ENCODE results near the gene TNIP1.

The TNIP1 gene

DNA sequence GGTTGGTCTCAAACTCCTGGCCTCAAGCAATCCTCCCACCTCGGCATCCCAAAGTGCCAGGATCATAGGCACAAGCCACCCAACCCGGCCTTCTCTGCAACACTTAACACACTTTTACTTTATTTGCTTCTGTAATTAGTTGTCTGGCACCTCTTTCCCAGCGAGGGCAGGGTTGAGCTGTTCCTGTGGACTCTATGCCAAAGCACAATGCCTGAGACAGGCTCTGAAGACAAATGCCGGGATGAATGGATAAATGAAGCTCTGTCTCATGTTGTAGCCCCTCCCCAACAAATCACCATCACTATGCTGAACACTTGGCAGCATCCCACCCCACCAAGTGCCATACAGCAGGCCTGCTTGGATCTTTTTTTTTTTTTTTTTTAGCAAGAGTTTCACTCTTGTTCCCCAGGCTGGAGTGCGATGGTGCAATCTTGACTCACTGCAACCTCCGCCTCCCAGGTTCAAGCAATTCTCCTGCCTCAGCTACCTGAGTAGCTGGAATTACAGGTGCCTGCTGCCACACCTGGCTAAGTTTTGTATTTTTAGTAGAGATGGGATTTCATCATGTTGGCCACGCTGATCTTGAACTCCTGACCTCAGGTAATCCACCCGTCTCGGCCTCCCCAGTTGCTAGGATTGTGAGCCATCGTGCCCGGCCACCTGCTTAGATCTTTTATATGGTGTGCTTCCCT, 39.1 kb downstream of the TNIP1 start:
- Histone ChIP-seq H3K36me3 (peaks cover 17% of the 10 kb centered on the region), H3K4me3 (ENCODE audit: low read depth, low read length) (no peak overlapping the region), H3K27me3 (no peaks in the 10 kb centered on the region), H3K9me3 (no peaks in the 10 kb centered on the region), H3K4me1 (no peaks in the 10 kb centered on the region)
- DNase-seq, result no peak
- TF ChIP-seq, protein P1, sequence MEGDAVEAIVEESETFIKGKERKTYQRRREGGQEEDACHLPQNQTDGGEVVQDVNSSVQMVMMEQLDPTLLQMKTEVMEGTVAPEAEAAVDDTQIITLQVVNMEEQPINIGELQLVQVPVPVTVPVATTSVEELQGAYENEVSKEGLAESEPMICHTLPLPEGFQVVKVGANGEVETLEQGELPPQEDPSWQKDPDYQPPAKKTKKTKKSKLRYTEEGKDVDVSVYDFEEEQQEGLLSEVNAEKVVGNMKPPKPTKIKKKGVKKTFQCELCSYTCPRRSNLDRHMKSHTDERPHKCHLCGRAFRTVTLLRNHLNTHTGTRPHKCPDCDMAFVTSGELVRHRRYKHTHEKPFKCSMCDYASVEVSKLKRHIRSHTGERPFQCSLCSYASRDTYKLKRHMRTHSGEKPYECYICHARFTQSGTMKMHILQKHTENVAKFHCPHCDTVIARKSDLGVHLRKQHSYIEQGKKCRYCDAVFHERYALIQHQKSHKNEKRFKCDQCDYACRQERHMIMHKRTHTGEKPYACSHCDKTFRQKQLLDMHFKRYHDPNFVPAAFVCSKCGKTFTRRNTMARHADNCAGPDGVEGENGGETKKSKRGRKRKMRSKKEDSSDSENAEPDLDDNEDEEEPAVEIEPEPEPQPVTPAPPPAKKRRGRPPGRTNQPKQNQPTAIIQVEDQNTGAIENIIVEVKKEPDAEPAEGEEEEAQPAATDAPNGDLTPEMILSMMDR (IDR thresholded peaks at IDR 0.05; ENCODE audit: low read depth, low read length), result no peak

DNA sequence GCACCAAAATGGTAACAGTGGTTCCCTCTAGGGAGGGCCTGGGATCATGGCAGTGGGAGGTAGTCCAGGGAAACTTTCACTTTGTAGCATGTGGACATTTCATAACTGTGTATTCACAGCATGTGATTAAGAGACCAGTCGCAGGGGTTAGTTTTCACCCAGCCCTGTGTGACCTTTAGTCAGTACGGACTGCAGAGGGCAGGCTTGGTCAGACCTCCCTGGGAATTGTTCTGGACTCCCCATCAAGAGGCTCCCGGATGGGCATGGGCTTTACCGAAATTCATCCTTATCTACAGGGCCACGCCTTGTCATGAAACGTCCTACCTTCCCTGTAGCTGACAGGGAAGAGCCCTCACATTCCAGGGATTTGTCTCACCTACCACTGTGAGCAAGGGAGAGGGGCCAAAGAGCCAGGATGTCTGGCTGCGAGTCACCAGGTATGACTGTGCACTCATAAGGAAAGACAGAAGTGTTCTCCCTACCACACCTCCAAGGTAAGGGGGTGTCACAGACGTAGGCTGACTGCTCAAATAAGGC, 40.6 kb downstream of the TNIP1 start:
- Histone ChIP-seq H3K27me3 (no peaks in the 10 kb centered on the region), H3K9me3 (no peaks in the 10 kb centered on the region), H3K4me1 (no peaks in the 10 kb centered on the region), H3K36me3 (peaks cover 13% of the 10 kb centered on the region), H3K4me3 (ENCODE audit: low read depth, low read length) (no peak overlapping the region)
- TF ChIP-seq, protein P1 (IDR thresholded peaks at IDR 0.05; ENCODE audit: low read depth, low read length), result no peak
- DNase-seq, result no peak

DNA sequence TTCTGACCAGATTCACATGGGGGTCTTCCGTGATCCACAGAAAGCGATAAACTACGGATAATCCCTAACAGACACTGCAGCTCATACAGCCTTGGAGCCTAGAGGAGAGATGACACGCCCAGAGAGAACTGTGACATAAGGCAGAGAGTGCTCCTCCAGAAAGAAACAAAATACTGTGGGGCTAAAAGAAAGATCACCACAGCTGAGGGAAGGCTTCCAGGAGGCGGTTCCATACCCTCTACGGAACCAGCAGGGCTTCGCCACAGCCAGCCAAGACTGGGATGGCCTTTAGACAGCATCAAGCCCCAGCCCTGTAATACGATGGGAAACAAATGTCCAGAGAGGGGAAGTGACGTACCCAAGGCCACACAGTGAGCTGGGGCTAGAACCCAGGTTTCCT, 41.2 kb downstream of the TNIP1 start:
- no peak for DNase-seq
- Histone ChIP-seq H3K27me3 (no peaks in the 10 kb centered on the region), H3K4me3 (ENCODE audit: low read depth, low read length) (no peak overlapping the region), H3K4me1 (no peaks in the 10 kb centered on the region), H3K36me3 (peaks cover 18% of the 10 kb centered on the region), H3K9me3 (no peaks in the 10 kb centered on the region)
- TF ChIP-seq, protein P1 (IDR thresholded peaks at IDR 0.05; ENCODE audit: low read depth, low read length), result no peak

DNA sequence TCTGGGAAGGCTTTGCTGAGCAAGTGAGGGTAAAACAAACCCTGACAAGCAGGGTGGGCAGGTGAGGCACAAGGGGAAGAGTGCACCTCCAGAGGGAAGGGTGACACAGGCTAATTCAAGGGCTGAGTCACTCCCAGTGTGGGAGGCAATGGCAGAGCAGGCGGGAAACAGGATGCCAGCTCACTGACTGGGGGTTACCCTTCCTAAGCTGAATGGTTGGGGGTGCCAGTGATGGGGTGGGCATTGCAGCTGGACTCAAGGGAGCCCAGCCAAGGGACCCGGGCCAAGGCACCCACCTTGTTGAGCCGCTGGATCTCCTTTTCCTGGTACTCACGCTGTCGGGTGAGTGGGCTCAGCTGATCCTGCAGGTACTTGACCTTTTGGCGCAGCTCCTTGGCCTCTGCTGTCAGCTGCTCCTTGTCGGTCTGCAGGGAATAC, 42.0 kb downstream of the TNIP1 start:
- TF ChIP-seq, protein P1 (IDR thresholded peaks at IDR 0.05; ENCODE audit: low read depth, low read length), result no peak
- H3K27me3 ChIP-seq, result no peaks in the 10 kb centered on the region
- no peak for DNase-seq
- H3K36me3 ChIP-seq, result peaks cover 18% of the 10 kb centered on the region
- no peaks in the 10 kb centered on the region for H3K4me1 ChIP-seq
- no peak overlapping the region for H3K4me3 ChIP-seq (ENCODE audit: low read depth, low read length)
- no peaks in the 10 kb centered on the region for H3K9me3 ChIP-seq

DNA sequence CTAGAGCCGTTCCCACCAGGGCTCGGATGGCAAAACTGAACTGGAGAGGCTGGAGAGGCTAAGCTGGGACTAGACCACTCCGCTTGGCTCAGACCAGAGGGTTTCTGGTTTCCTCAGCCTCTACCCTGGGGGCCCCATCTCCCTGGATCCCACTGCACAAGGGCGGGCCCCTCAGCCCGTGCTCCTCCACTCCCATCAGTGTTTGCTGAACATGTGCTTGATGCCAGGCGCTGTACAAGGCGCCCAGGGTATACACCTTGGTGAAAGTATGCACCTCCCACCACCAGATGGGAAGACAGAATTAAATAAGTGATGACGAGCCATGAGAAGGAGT, 42.5 kb downstream of the TNIP1 start:
- Histone ChIP-seq H3K36me3 (peaks cover 18% of the 10 kb centered on the region), H3K4me1 (no peaks in the 10 kb centered on the region)

More for the DNA sequence above, 42.5 kb downstream of the TNIP1 start:
- no peaks in the 10 kb centered on the region for H3K27me3 ChIP-seq
- no peaks in the 10 kb centered on the region for H3K9me3 ChIP-seq
- no peak overlapping the region for H3K4me3 ChIP-seq (ENCODE audit: low read depth, low read length)
- DNase-seq, result no peak
- TF ChIP-seq, protein P1 (IDR thresholded peaks at IDR 0.05; ENCODE audit: low read depth, low read length), result no peak
